DMS53 (cell line): ENCODE measurements around the gene EME2.

Experiments
- DNase-seq: peaks from one replicate; lab custom pipeline; 2025; lab: John Stamatoyannopoulos, UW

The EME2 gene

GRCh38 chr16:1767116-1767994 is 5.3 kb upstream of the EME2 start:
- DNase-seq = peak; percentile 29

- no peak for DNase-seq
These were observed 4.4 kb upstream of the EME2 start for GRCh38 chr16:1768061-1768766.

DNA sequence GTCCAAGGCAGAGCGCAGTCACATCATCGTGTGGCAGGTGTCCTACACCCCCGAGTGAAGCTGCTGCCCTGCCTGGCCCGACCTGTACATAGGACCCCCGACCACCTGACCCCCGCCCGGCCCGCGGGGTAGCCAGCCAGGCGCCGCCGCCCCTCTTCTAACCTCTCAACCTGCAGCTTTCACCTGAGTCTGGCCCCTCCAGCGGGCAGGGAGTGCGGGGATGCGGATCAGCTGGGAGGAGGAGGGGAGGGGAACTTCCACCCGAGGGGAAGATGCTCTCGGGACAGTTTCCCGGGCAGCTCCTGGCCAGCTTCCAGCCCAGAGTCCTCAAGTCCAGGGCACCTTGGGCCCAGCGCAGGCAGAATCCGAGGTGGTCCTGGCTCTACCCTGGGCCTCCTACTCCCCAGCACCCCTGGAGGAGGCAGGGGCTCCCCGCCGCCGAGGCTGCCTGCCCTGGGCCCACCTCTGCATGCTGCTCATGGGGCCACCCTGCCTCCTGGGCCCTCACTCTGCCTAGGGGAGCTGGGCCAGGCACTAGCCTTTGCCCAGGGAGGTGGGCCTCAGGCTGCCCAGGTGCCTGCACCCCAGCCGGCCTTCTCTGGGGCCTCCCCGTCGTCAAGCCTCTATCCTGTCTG is 3.7 kb upstream of the EME2 start:
- DNase-seq = no peak

- no peak for DNase-seq
These were observed 3.0 kb upstream of the EME2 start for GRCh38 chr16:1769402-1770300.

DNA sequence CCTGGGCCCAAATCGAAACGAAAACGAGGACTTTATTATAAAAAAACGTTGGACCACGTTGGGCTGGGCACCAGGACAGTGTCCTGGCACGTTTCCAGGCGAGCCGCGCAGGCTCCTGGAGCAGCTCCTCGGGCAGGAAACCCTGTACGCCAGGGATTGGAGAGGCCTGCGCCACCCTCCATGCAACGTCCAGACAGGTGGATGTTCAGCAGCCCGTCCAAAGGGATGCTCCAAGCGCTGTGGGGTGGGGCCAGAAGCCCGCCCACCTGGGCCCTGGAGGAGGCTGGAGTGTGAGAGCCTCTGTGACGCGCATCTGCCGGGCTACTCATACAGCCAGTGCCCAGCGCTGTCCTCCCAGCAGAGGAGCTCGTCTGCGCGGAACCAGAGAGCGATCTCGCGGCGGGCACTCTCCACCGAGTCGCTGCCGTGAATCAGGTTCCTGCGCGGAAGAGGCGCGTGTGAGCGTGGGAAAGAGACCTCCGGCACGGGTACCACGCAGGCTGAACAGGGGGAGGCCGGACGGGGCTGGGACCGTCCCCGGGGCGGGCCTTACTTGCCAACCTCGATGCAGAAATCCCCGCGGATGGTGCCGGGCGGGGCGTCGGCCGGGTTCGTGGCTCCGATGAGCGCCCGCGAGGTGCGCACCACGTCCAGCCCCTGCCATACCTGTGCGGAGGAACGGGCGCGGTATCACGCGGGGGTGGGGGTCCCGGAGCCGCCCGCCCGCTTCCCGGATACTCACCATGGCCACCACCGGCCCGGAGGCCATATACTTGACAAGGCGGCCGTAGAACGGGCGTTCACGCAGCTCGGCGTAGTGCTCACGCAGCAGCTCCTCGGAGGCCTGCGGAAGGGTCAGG is 2.1 kb upstream of the EME2 start:
- DNase-seq = peak; percentile 97

DNA sequence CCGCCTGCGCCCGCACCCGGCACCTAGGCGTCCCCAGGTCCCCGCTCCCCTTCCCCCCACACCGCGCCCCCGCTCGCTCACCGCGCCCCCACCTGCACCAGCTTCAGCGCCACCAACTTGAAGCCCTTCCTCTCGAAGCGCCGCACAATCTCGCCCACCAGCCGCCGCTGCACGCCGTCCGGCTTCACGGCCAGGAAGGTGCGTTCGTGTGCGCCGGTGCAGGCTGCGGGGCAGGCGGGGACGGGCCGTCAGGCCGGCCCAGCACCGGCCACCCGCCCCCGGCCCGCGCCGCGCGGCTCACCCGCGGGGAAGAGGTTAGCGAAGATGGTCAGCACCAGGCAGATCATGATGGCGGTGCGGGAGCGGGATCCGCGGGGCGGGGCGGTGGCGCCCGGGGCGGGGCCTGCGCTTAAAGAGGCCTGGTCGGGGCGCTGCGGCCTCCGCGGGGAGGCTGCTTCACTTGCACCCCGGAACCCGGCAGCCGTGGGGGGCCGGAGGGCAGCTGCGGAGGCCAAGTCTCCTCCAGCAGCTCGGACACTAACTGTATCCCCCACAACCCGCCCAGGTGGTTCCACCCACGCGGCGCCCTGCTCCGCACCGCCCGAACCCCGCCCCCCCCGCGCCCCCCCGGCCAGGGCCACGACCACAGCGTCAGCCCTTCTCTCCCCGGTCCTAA is 1.3 kb upstream of the EME2 start, which contains the start of gene NME3:
Gene NME3, minus strand, starts transcription at position 356 of the 676 bp plus-strand sequence. Its CDS starts 9 bp downstream, at position 347.
- DNase-seq = peak; percentile 67

DNA sequence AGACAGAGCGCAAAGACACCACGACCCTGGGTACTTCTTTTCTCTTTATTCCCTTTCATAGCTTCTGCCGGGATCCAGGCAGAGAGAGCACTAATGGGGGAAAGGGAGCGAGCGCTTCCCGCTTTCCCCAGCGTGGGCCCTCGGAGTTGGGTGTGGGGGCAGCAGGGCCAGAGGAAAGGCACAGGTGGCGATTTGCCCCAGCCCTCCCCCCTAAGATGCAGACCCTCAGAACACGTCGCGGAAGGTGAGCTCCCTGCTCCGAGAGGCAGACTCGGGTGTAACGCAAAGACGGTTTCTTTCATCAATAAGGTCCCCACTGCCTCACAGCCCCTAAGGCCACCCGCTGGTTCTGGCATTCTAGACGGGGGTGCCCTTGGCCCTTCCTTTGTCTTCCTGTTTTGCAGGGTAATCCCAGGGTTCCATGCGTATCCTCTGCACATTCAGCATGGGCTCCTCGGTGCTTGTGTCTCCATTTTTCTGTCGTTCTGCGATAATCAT is 697 bp upstream of the EME2 start:
- peak; percentile 52 for DNase-seq

- peak; percentile 93 for DNase-seq
These were observed 495 bp downstream of the EME2 start, which contains the start of gene MRPS34 for GRCh38 chr16:1772908-1773702. MRPS34 (minus strand) TSS chr16:1773134; CDS start chr16:1773119, 15 bp downstream.

GRCh38 chr16:1773703-1774447 is 1.3 kb downstream of the EME2 start:
- DNase-seq = peak; percentile 61

- no peak for DNase-seq
These were observed 1.8 kb downstream of the EME2 start for GRCh38 chr16:1774448-1774780.

DNA sequence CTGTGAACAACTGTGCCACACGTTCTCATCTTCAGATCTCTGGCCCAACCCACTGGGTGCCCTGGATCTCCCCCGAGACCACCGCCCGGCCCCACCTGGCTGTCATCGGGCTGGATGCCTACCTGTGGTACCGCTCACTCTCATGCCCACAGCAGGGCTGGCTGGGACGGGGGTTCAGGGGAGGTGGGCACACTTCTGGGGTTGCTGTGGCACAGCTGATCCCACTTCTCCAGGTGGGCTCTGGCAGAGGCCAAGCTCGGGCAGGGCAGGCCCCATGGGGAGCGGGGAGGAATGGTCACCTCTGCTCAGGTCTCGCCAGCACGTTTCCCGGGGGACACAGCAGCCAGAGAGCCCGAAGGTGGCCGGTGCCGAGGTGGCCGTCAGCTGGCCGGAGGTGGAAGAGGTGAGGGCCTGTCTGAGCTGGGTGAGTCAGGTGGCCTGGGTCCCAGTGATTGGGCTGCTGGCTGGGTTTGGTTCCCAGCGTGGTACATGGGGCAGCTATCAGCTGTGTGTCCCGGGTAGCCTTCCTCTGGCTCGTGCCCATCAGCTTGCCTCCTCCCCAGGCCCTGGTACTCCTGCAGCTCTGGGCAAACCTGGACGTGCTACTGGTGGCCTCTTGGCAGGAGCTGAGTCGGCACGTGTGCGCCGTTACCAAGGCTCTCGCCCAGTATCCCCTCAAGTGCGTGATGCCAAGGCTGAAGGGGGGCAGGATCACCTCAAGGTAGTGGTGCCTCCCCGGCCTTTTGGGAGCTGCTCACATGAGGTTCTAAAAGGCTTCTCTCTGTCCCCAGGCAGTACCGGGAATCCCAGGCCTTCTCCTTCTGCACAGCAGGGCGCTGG is 2.6 kb downstream of the EME2 start:
- DNase-seq = no peak

GRCh38 chr16:1775846-1776671 is 3.4 kb downstream of the EME2 start:
- no peak for DNase-seq

GRCh38 chr16:1776672-1776955 is 4.0 kb downstream of the EME2 start:
- DNase-seq = no peak

DNA sequence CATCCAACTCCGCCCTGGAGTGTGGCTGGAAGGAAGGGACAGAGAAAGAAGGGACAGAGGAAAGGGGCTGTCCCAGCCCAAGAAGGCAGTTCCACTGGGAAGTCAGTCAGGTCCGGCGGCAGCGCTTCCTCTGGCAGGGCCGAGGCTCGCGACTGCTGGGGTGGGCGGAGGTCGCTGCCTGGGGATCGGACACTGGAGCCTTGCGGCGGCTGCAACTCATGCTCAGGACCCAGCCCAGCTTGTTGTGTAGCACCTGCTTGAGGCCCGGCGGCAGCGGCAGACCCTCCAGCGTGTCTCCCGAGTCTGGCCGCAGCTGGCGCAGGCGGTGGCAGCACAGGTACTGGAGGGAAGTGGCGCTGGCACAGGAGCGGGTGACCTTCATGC is 4.4 kb downstream of the EME2 start:
- no peak for DNase-seq

GRCh38 chr16:1777375-1778199 is 5.0 kb downstream of the EME2 start:
- DNase-seq = peak; percentile 20
